Midbrain (tissue), 1 donor: ENCODE data around the gene INTS2.
"Not testable (repeated sequence)": the region's sequence is repeated elsewhere in the genome, so short reads cannot be mapped to it uniquely, and the experiment has no call there.

ENCODE experiments used
- DNase-seq: peaks from one replicate; lab custom pipeline; 2025; lab: John Stamatoyannopoulos, UW

The INTS2 gene

GRCh38 chr17:61927208-61928100 is at the start of gene INTS2:
INTS2 (minus strand) TSS chr17:61927982; CDS start chr17:61926644, 1,338 bp downstream.
- DNase-seq: peak; percentile 96

GRCh38 chr17:61974115-61974514 is 46.3 kb upstream of the INTS2 start:
- no peak for DNase-seq

GRCh38 chr17:61972311-61972710 is 44.5 kb upstream of the INTS2 start:
- DNase-seq: no peak

- DNase-seq: no peak
Observed at GRCh38 chr17:61970030-61970429, 42.2 kb upstream of the INTS2 start.

GRCh38 chr17:61968757-61969156 is 41.0 kb upstream of the INTS2 start:
- DNase-seq: no peak

GRCh38 chr17:61967729-61968128 is 39.9 kb upstream of the INTS2 start:
- no peak for DNase-seq

- no peak for DNase-seq
Observed at GRCh38 chr17:61966191-61966590, 38.4 kb upstream of the INTS2 start.

GRCh38 chr17:61955619-61956018 is 27.8 kb upstream of the INTS2 start:
- DNase-seq: no peak

GRCh38 chr17:61947367-61948078 is 19.7 kb upstream of the INTS2 start:
- no peak for DNase-seq

- no peak for DNase-seq
Observed at GRCh38 chr17:61946359-61946758, 18.6 kb upstream of the INTS2 start.

GRCh38 chr17:61943117-61943516 is 15.3 kb upstream of the INTS2 start:
- DNase-seq: no peak

GRCh38 chr17:61942085-61942484 is 14.3 kb upstream of the INTS2 start:
- no peak for DNase-seq

GRCh38 chr17:61928101-61928436 is 287 bp upstream of the INTS2 start:
- no peak for DNase-seq

GRCh38 chr17:61926826-61927207 is 965 bp downstream of the INTS2 start:
- no peak for DNase-seq

GRCh38 chr17:61915162-61915561 is 12.6 kb downstream of the INTS2 start:
- DNase-seq: not testable (repeated sequence)

- DNase-seq: no peak
Observed at GRCh38 chr17:61908292-61909037, 19.3 kb downstream of the INTS2 start.

GRCh38 chr17:61907361-61907760 is 20.4 kb downstream of the INTS2 start:
- no peak for DNase-seq

GRCh38 chr17:61904094-61904710 is 23.6 kb downstream of the INTS2 start:
- no peak for DNase-seq

GRCh38 chr17:61903251-61903650 is 24.5 kb downstream of the INTS2 start:
- DNase-seq: no peak

GRCh38 chr17:61897548-61898180 is 30.1 kb downstream of the INTS2 start:
- no peak for DNase-seq

GRCh38 chr17:61895391-61895790 is 32.4 kb downstream of the INTS2 start:
- no peak for DNase-seq

- not testable (repeated sequence) for DNase-seq
Observed at GRCh38 chr17:61894310-61894709, 33.5 kb downstream of the INTS2 start.
